NB4 (cell line): ENCODE data around the gene GOLGA1.

Experiments used
- CTCF ChIP-seq: IDR thresholded peaks from one replicate; pipeline ENCODE4 v1.5.1; 2012; ENCODE audit warnings: low read depth, low read length
- MAX ChIP-seq: IDR thresholded peaks from 2 replicates; pipeline ENCODE4 v1.6.1; 2011; ENCODE audit warnings: low read depth, low read length
- POLR2A ChIP-seq: IDR thresholded peaks from 2 replicates; pipeline ENCODE4 v1.6.1; 2011; ENCODE audit warnings: mild to moderate bottlenecking; ENCODE audit not compliant: insufficient read length; ENCODE audit errors: extremely low read depth

- TF ChIP-seq CTCF (no peak), MAX (no peak), POLR2A (no peak)
Measured at GRCh38 chr9:124960409-124960752, 19.5 kb upstream of the GOLGA1 start.
